Lower leg skin (tissue), 4 donors: ENCODE measurements around the gene CD200R1. TPM values are rescaled to one million over a fixed set of nuclear protein-coding genes. Genes with fewer than 3 reads are reported as not detected.

ENCODE experiments used
- DNase-seq, 2 donors: peaks; one replicate each; pipeline ENCODE4 v3.0.0-alpha.2; 2019; ENCODE audit warnings: low spot score in 2 of 2
- H3K4me3 ChIP-seq: fragments of 200-600 bp; sonication (generic); 2 replicates; pipeline ENCODE4 v1.5.1; 2017; ENCODE audit warnings: mild to moderate bottlenecking, low read depth; ENCODE audit not compliant: poor library complexity, severe bottlenecking
- CTCF ChIP-seq, 3 donors: fragments of 450-650 bp; IDR thresholded peaks; one replicate each; pipeline ENCODE4 v1.5.1; 2016; ENCODE audit warnings: antibody characterized with exemption in 3 of 3, mild to moderate bottlenecking in 3 of 3, moderate library complexity in 2 of 3
- POLR2A ChIP-seq, 2 donors: fragments of 450-650 bp; IDR thresholded peaks; one replicate each; pipeline ENCODE4 v1.6.1; 2016 to 2017; ENCODE audit warnings: antibody characterized with exemption in 2 of 2, mild to moderate bottlenecking in 1 of 2, moderate library complexity in 1 of 2
- WGBS, 2 donors: methylation state at CpG; one replicate each; pipeline ENCODE4 v1.1.5; 2018; 5-methylcytosine and 5-hydroxymethylcytosine counted together
- intact Hi-C: fragments of 100-400 bp; cut with DNase I; formaldehyde crosslinking; loops from one replicate; pipeline ENCODE4 v1.15.0; 2023; ENCODE audit warnings: low total_unique reads
- total RNA-seq, 4 donors: library from RNA; depleted of rRNA; stranded (reverse); fragments of >200 nt; gene quantifications; one replicate each; pipeline ENCODE4 v1.1.0, GENCODE V29; 2016

The CD200R1 gene
- total RNA-seq, 4 donors from 2014 or later = 1.1 to 5.9 (median 1.8) TPM; not detected in 1

DNA sequence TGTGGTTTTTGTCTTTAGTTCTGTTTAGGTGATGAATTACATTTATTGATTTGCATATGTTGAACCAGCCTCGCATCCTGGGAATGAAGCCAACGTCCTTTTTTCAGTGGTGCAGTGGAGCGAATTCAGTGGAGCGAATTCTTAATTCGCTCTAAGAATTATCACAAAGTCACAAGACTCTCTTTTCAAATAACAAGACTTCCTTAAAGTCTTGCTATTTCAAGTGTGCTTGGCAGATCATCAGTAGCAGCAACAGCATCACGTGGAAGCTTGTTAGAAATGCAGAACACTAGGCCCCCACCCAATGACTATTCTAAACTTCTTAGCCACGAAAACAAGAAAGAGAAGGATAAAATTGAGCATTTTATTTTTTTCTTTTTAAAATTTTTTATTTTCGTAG, 70.1 kb downstream of the CD200R1 start:
- TF ChIP-seq CTCF (IDR thresholded peaks at IDR 0.05) (no peak), POLR2A (IDR thresholded peaks at IDR 0.05) (no peak)
- no peak overlapping the region for H3K4me3 ChIP-seq
- WGBS, 2 donors = 73 to 74% methylated on average over 8 of the region's 8 CpGs
- intact Hi-C loops = no loop called here
- no peak for DNase-seq

DNA sequence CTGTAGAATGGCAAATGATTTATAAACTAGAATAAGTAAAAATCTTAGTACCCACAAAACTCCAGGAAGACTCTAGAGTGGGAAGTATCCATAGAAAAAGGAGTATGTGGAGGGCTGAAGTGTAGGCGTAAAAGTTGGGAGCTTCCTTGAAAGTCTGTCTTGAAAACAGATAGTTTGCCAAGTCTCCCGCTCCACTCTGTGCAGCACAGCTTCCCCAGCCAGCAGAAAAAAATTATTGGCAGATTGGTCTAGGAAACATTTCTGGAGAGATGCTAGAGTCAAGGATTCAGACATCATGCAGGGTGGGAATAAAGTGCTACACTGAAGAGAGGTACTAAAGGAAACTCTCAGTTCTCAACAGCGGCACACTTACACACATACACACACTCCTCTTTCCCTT, 74.8 kb downstream of the CD200R1 start:
- no peak overlapping the region for H3K4me3 ChIP-seq
- intact Hi-C loops = no loop called here
- 53 to 55% methylated on average over 3 of the region's 3 CpGs for WGBS, 2 donors
- TF ChIP-seq CTCF (IDR thresholded peaks at IDR 0.05) (no peak), POLR2A (IDR thresholded peaks at IDR 0.05) (no peak)
- no peak for DNase-seq

DNA sequence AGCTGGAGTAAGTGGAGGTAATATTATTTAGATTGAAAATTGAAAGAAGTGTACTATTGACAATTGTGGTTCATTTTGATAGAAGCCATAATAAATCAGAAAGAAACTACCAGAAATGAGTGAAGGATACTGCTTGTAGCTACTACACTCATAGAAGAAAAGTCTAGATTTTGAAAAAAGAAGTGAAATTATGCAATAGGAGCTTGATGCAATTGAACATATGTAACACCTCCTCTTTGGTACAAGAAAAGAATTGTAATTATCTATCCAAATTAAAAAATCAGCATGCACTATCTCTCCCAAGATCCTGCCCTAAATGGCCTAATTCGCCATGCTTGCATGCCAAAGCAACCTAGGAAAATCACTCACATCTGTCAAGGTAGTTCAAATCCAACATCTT, 77.1 kb downstream of the CD200R1 start:
- TF ChIP-seq CTCF (IDR thresholded peaks at IDR 0.05) (no peak), POLR2A (IDR thresholded peaks at IDR 0.05) (no peak)
- DNase-seq = no peak
- H3K4me3 ChIP-seq = no peak overlapping the region
- intact Hi-C loops = no loop called here
- WGBS, 2 donors = 86 to 100% methylated on average over 1 of the region's 1 CpG

GRCh38 chr3:112894258-112894657, 80.6 kb downstream of the CD200R1 start:
- WGBS, 2 donors = 80 to 86% methylated on average over 5 of the region's 5 CpGs
- TF ChIP-seq CTCF (IDR thresholded peaks at IDR 0.05) (no peak), POLR2A (IDR thresholded peaks at IDR 0.05) (no peak)
- no peak for DNase-seq
- H3K4me3 ChIP-seq = no peak overlapping the region
- intact Hi-C loops = no loop called here

GRCh38 chr3:112889357-112889756, 85.5 kb downstream of the CD200R1 start:
- 72 to 79% methylated on average over 3 of the region's 3 CpGs for WGBS, 2 donors
- H3K4me3 ChIP-seq = no peak overlapping the region
- DNase-seq = no peak
- TF ChIP-seq POLR2A (IDR thresholded peaks at IDR 0.05) (no peak), CTCF (IDR thresholded peaks at IDR 0.05) (no peak)
- intact Hi-C loops = loop anchor here (5.0 kb wide), 1 partner anchor 1637 kb away; no protein-coding TSS in a partner anchor

DNA sequence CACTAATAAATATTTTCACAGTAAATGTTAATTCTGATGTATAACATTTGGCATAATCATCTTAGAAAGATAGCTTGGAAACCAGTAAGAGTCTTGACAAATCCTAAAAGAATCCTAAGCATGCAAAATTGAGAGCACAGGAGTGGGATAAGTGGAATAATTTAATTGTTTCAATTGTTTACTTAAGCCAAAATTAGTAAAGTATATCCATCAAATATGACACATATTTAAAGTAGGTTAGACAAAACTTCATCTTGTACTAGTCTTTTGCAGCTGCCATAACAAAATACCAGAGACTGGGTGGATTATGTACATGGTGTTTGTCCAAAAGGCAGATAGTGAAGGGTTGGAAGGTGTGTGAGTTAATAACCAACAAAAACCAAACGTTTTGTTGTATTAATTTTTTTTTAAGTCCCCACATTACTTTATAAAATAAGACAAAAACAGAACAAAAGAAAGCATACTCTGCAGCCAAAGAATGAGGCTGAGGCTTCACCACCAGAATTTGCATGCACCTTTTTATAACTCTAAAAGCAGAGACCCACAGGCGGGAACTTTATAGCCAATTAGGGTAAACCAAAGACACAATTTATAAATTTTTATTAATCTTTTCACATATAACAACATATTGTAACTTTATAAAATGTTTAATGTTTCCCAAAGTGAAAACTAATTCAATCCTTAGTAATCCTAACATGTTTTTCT, 86.4 kb downstream of the CD200R1 start:
- 57 to 63% methylated on average over 2 of the region's 2 CpGs for WGBS, 2 donors
- intact Hi-C loops = loop anchor here (5.0 kb wide), 1 partner anchor 1636 kb away; no protein-coding TSS in a partner anchor
- DNase-seq = no peak
- TF ChIP-seq POLR2A (IDR thresholded peaks at IDR 0.05) = no peak
- no peak for TF ChIP-seq CTCF (IDR thresholded peaks at IDR 0.05)
- no peak overlapping the region for H3K4me3 ChIP-seq
